IPS DF 19.7 (cell line): ENCODE results near the gene DAZAP2.
"Not testable (repeated sequence)": the region's sequence is repeated elsewhere in the genome, so short reads cannot be mapped to it uniquely, and the experiment has no call there.

Experiments
- DNase-seq: peaks from one replicate; pipeline ENCODE4 v3.0.0-alpha.2; 2013; ENCODE audit warnings: low read depth, low spot score

DAZAP2 gene

DNA sequence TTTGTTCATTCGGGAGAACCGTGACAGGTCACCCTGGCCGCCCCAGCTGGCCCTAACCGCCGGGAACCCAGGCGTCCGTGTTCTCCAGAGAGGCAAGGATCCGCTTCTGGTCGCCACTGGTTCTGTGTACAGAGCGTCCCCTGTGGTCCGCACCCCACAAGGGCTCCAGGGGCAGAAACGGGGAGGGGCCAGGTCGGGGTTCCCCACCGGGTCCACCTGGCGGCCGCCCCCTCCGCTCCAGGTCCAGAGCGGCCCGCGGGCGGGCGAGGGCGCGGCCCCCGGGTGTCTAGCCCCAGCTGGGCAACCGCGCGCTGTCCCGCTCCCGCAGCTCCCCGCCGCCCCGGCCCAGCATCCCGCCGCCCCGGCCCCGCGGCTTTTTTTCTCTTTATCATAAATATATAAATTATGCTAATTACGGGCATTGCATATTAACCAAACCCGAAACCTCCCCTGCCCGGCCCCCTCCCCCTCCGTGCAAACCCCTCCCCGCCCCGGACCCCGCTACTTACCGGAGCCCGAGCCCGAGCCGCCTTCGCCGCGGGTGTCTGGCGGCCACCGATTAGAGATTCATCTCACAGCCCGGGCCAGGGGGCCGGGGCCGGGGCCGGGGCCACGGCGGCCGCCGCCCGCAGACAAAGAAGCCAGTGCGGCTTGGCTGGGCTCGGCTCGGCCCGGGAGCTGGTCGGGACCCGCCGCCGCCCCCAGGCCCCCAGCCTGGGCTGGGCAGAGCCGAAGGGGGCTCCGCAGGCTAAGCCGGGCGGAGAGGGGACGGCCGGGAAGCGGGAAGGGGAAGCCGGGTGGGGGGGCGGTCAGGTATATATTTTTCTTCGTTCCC, 21.3 kb upstream of the DAZAP2 start:
- DNase-seq = no peak

- DNase-seq = no peak
Observed at GRCh38 chr12:51217968-51218606, 20.5 kb upstream of the DAZAP2 start, which contains the start of gene POU6F1. Gene POU6F1 (minus strand): TSS chr12:51218062. CDS start chr12:51206836, 11,226 bp downstream.

- DNase-seq = no peak
Observed at GRCh38 chr12:51218607-51219161, 19.9 kb upstream of the DAZAP2 start.

- no peak for DNase-seq
Observed at GRCh38 chr12:51219322-51219721, 19.3 kb upstream of the DAZAP2 start.

- not testable (repeated sequence) for DNase-seq
Observed at GRCh38 chr12:51219857-51220256, 18.8 kb upstream of the DAZAP2 start.

DNA sequence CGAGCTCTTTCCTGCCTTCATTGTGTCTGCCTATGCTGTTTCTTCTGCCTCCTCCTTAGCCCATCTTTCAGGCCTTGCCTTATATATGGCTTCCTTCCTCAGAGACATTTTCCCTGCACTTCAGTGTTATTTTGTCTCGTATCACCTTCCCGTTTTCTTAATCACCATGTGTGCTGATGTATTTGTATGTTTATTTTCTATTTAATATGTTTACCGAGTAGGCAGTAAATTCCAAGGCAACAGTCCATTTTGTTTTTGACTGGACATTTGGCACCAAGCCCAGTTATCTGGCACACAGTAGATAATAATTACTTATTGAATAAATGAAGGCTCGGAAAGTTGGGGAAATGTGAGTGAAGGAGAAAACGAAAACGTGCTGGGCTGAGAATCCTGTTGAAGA, 16.2 kb upstream of the DAZAP2 start:
- DNase-seq = no peak

DNA sequence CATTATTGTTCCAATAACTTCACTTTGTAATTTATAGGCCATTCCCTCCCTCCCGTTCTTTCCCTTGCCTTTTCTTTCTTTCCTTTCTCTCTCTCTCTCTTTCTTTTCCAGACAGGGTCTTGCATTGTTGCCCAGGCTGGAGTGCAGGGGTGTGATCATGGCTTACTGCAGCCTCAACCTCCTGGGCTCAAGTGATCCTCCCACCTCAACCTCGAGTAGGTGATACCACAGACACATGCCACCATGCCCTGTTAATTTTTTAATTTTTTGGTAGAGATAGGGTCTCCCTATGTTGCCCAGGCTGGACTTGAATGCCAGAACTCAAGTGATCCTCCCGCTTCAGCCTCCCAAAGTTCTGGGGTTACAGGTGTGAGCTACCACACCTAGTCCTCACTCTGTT, 14.0 kb upstream of the DAZAP2 start:
- DNase-seq = no peak

DNA sequence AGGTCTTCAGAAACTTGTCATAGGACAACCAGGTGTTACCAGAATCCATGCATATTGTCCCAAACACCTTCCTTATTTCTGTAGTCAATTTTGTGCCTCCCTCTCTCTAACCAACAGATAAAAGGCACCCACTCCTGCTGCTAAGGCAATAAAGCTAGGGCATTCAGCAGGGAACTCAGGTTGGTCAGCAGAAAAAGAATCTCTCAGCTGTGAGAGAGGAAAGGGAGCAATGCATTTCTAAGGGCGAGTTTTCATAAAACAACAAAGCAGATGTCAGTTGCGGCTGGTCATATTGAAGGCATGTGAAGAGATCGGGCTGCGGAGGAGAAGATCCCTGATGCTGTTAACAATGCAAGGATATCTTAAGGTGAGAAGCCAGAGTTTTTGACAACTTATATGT, 13.4 kb upstream of the DAZAP2 start:
- no peak for DNase-seq

GRCh38 chr12:51225771-51226170, 12.9 kb upstream of the DAZAP2 start:
- no peak for DNase-seq

GRCh38 chr12:51227112-51227511, 11.5 kb upstream of the DAZAP2 start:
- not testable (repeated sequence) for DNase-seq

GRCh38 chr12:51227962-51228361, 10.7 kb upstream of the DAZAP2 start:
- no peak for DNase-seq

- DNase-seq = no peak
Observed at GRCh38 chr12:51229116-51229809, 9.4 kb upstream of the DAZAP2 start.

DNA sequence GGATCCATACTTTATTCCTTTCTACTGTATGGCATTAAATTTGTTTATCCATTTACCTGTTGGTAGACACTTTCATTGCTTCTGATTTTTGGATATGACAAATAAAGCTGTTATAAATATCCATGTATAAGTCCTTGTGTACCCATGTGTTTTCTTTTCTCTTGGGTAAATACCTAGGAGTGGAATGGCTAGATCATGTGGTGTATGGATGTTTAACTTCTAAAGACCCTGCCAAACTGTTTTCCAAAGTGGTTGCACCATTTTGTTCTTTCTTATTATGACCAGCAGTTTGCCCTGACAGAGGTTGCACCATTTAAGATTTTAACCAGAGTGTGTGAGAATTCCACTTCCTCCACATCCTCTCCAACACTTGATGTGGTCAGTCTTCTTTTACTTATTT, 6.0 kb upstream of the DAZAP2 start:
- no peak for DNase-seq

DNA sequence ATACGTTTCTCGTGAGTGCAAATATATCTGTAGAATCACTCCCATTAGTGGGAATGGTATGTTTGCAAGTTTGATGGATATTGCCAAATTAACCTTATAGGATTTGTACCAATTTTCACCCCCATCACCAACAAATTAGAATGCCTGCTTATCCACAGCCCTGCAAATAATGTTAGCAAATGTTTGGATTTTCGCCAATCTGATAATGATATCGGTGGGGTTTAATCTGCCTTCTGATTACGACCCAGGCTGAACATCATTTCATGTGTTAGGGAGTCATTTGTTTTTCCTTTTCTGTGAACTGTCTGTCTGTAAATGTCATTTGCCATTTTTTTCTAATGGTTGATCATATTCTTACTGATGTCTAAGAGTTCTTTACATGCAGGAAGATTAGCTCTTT, 4.1 kb upstream of the DAZAP2 start:
- no peak for DNase-seq

- no peak for DNase-seq
Observed at GRCh38 chr12:51238037-51238509, 553 bp upstream of the DAZAP2 start.

DNA sequence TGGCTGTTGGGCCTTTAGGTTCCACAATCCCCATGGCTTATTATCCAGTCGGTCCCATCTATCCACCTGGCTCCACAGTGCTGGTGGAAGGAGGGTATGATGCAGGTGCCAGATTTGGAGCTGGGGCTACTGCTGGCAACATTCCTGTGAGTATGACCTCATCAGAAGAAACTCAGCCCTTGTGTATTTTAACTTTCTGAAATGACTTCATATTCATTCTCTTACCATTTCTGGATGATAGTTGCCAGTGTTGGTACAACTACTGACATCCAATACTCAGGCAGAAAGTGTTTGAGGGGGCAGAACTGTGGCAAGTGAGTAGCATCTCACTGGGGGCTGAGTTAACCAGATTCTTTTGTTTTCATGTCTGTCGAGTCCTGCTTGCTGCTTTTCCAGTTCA, 2.3 kb downstream of the DAZAP2 start:
- no peak for DNase-seq

- DNase-seq = no peak
Observed at GRCh38 chr12:51242120-51242519, 3.5 kb downstream of the DAZAP2 start.

GRCh38 chr12:51242876-51243275, 4.2 kb downstream of the DAZAP2 start:
- no peak for DNase-seq

DNA sequence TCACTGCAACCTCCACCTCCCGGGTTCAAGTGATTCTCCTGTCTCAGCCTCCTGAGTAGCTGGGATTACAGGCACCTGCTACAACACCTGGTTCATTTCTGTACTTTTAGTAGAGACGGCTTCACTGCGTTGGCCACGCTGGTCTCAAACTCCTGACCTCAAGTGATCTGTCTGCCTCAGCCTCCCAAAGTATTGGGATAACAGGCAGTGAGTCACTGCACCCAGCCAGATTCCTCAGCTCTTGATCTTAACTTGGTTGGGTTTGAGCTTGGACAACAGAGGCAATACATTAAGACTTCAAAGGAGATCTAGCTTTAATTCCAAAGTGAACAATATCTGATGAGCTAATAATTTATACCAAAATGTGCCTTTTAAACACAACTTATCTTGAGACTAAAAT, 5.6 kb downstream of the DAZAP2 start:
- DNase-seq = no peak

- DNase-seq = no peak
Observed at GRCh38 chr12:51245476-51246253, 7.0 kb downstream of the DAZAP2 start.

DNA sequence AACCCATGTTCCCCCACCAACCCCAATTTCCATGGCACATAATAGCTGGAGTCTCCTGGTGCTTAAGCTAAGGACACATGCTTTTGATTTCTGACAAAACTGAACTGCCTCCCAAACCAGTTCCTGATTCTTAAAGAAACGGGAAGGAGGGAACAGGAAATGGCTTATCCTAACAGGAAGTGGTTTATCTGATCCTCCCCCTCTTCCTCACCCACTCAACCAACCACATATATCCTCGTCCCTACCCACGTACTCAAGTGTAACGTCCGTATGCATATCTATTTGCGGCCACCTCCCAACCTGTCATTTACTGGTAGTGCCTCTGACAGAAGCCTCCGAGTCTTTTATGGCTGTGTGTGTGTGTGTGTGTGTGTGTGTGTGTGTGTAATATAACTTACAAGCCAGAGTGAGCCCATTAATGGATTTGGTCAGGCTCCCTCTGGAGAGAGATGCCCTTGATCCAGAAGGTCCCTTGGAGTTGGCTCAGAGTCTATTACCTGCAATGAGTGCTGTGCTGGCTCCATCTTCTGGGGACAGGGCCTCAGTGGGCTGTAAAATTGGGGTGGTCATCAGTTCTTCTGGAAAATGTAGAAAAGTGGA, 7.7 kb downstream of the DAZAP2 start:
- DNase-seq = no peak
